HepG2 (cell line): ENCODE data around the gene PEX19. TPM values are rescaled to one million over a fixed set of nuclear protein-coding genes. Genes with fewer than 3 reads are reported as not detected.

ENCODE experiments used
- ATAC-seq: fragments of 200-7000 bp; cut with Tn5 transposase; 3 replicates; pipeline ENCODE4 v1.9.1; 2020; ENCODE audit warnings: mild to moderate bottlenecking, moderate library complexity
- BruUV-seq: library from RNA; stranded (reverse); fragments of 400-500 nt; replicated peaks from 2 replicates; lab custom pipeline; 2021; lab: Mats Ljungman, UMichigan
- CTCF ChIA-PET: fragments of 300-600 bp; formaldehyde crosslinking; extraction: SDS; loops from one replicate; lab custom pipeline; 2021; ENCODE audit warnings: low total read pairs, inconsistent platforms, low intra/inter-chr PET ratio; lab: Yijun Ruan, JAX
- POLR2A ChIA-PET: fragments of 350-600 bp; sonication (Branson Sonifier 250); formaldehyde crosslinking; loops from one replicate; lab custom pipeline; 2020; ENCODE audit warnings: antibody characterized with exemption, inconsistent platforms; lab: Yijun Ruan, JAX
- DNase-seq: peaks from one replicate; pipeline ENCODE4 v3.0.0-alpha.2; 2015; ENCODE audit warnings: low spot score
- FAIRE-seq: peaks from 3 replicates; lab custom pipeline; 2011; peaks lifted over from hg19 to GRCh38; lab: Jason Lieb, UNC
- H2AFZ ChIP-seq: one replicate; pipeline ENCODE4 v1.6.1; 2011; ENCODE audit warnings: low read length, inconsistent platforms
- H3K27ac ChIP-seq: fragments of 300-600 bp; 3 replicates; pipeline ENCODE4 v1.8.0; 2011; ENCODE audit warnings: mixed run types, mild to moderate bottlenecking, mixed read lengths, low read length, inconsistent platforms; ENCODE audit not compliant: insufficient read depth; ENCODE audit errors: extremely low read length
- H3K27me3 ChIP-seq, 2 experiments: fragments of 200-600 bp in 1 of 2; 2 replicates in 1 of 2; 3 replicates in 1 of 2; pipeline versions ENCODE4 v1.6.0 to v1.8.0; 2011; ENCODE audit warnings: low read length in 2 of 2, mild to moderate bottlenecking in 2 of 2, moderate library complexity in 2 of 2, inconsistent platforms in 1 of 2; ENCODE audit not compliant: insufficient read depth in 2 of 2, control insufficient read depth in 1 of 2
- H3K36me3 ChIP-seq, 2 experiments: fragments of 200-600 bp in 1 of 2; replicated peaks in 1 of 2; 2 replicates in 1 of 2; 3 replicates in 1 of 2; pipeline versions ENCODE4 v1.5.1 to v1.8.0; 2011; ENCODE audit warnings: low read length in 2 of 2, inconsistent platforms in 1 of 2; ENCODE audit not compliant: insufficient read depth in 2 of 2, control insufficient read depth in 1 of 2
- H3K4me1 ChIP-seq: 2 replicates; pipeline ENCODE4 v1.5.1; 2012; ENCODE audit warnings: low read length, inconsistent platforms; ENCODE audit not compliant: insufficient read depth
- H3K4me2 ChIP-seq: 2 replicates; pipeline ENCODE4 v1.6.0; 2011; ENCODE audit warnings: low read depth, low read length, inconsistent platforms
- H3K4me3 ChIP-seq, 3 experiments: fragments of 200-600 bp in 1 of 3; sonication (generic), shearing (Covaris generic) in 1 of 3; replicated peaks in 1 of 3; 2 replicates each; pipeline ENCODE4 v1.5.1; 2011 to 2016; ENCODE audit warnings: low read length in 3 of 3, inconsistent platforms in 2 of 3, low read depth in 2 of 3, mild to moderate bottlenecking in 2 of 3, control low read depth in 1 of 3, mixed read lengths in 1 of 3; ENCODE audit not compliant: insufficient read depth in 1 of 3
- H3K79me2 ChIP-seq: one replicate; pipeline ENCODE4 v1.6.1; 2011; ENCODE audit warnings: low read length, inconsistent platforms; ENCODE audit not compliant: insufficient read depth
- H3K9ac ChIP-seq: 2 replicates; pipeline ENCODE4 v1.6.0; 2011; ENCODE audit warnings: mild to moderate bottlenecking, low read depth, low read length, inconsistent platforms; ENCODE audit not compliant: insufficient read depth
- H3K9me3 ChIP-seq: 2 replicates; pipeline ENCODE4 v1.5.1; 2012; ENCODE audit warnings: mild to moderate bottlenecking, low read length
- H4K20me1 ChIP-seq: 2 replicates; pipeline ENCODE4 v1.6.0; 2011; ENCODE audit warnings: inconsistent platforms, mild to moderate bottlenecking, low read length, moderate library complexity; ENCODE audit not compliant: insufficient read depth
- GATAD2A ChIP-seq: IDR thresholded peaks from 2 replicates; pipeline ENCODE4 v1.6.1; 2016
- JUN ChIP-seq: sonication (generic); formaldehyde crosslinking; IDR thresholded peaks from 2 replicates; pipeline ENCODE4 v1.4.0; 2020; ENCODE audit warnings: mild to moderate bottlenecking, missing genetic modification reagents
- JUNB ChIP-seq: sonication (generic); formaldehyde crosslinking; IDR thresholded peaks from 2 replicates; pipeline ENCODE4 v1.8.0; 2022; ENCODE audit warnings: missing genetic modification reagents, mild to moderate bottlenecking, borderline replicate concordance
- PHF8 ChIP-seq: sonication (generic); formaldehyde crosslinking; IDR thresholded peaks from 2 replicates; pipeline ENCODE4 v1.5.0; 2020; ENCODE audit warnings: missing genetic modification reagents
- ZNF234 ChIP-seq: sonication (generic); formaldehyde crosslinking; conservative IDR thresholded peaks from 2 replicates; pipeline ENCODE4 v1.5.1; 2020; ENCODE audit warnings: mild to moderate bottlenecking, missing genetic modification reagents
- ZNF441 ChIP-seq: sonication (generic); formaldehyde crosslinking; IDR thresholded peaks from 2 replicates; pipeline ENCODE4 v1.7.0; 2021; ENCODE audit warnings: missing genetic modification reagents, borderline replicate concordance
- ZNF543 ChIP-seq: sonication (generic); formaldehyde crosslinking; IDR thresholded peaks from 2 replicates; pipeline ENCODE4 v1.4.0; 2020; ENCODE audit warnings: mild to moderate bottlenecking, missing genetic modification reagents
- WGBS: methylation state at CpG from one replicate; pipeline ENCODE4 v1.1.6; 2017; ENCODE audit warnings: low lambda C conversion rate; 5-methylcytosine and 5-hydroxymethylcytosine counted together
- in situ Hi-C: cut with HindIII; loops from 2 replicates; pipeline ENCODE4 v1.10.0; 2017; ENCODE audit warnings: low pct_unique_long_range_greater_than_20kb; ENCODE audit not compliant: extremely low pct_ligation_motif_present
- intact Hi-C: fragments of 100-400 bp; cut with micrococcal nuclease; formaldehyde crosslinking; loops from one replicate; pipeline ENCODE4 v1.10.0; 2022; ENCODE audit not compliant: unreplicated experiment
- polyA plus RNA-seq, 8 experiments: library from polyadenylated mRNA; depleted of rRNA in 3 of 8; stranded (reverse) in 7 of 8; unstranded in 1 of 8; fragments of >200 nt; fragmentation: Illumina TruSeq in 4 of 8; extraction: Trizol in 4 of 8; gene quantifications; 2 replicates each; pipeline versions ENCODE4 v1.2.1 to v1.2.3, GENCODE V29; 2011 to 2016; ENCODE audit warnings: low read depth in 4 of 8, missing spikeins in 1 of 8, mixed read lengths in 1 of 8; ENCODE audit not compliant: insufficient read depth in 1 of 8
- total RNA-seq, 5 experiments: library from RNA; depleted of rRNA; stranded (reverse); fragments of >200 nt; fragmentation: Illumina TruSeq; extraction: Trizol; gene quantifications; 2 replicates each; pipeline ENCODE4 v1.2.3, GENCODE V29; 2016; ENCODE audit warnings: low read depth in 1 of 5
- TF ChIP-seq, protein P1 (sequence below): sonication (generic); formaldehyde crosslinking; IDR thresholded peaks from 2 replicates; pipeline ENCODE4 v1.4.0; 2020; ENCODE audit warnings: mild to moderate bottlenecking, low read depth, missing genetic modification reagents
- TF ChIP-seq, protein P2 (sequence below): sonication (generic); formaldehyde crosslinking; IDR thresholded peaks from 2 replicates; pipeline ENCODE4 v1.8.1; 2023; ENCODE audit warnings: mild to moderate bottlenecking, inconsistent platforms, moderate library complexity, missing genetic modification reagents, borderline replicate concordance
- TF ChIP-seq, protein P3 (sequence below): sonication (generic); formaldehyde crosslinking; IDR thresholded peaks from 2 replicates; pipeline ENCODE4 v1.4.0; 2020; ENCODE audit warnings: missing genetic modification reagents
- TF ChIP-seq, protein P4 (sequence below): sonication (generic); formaldehyde crosslinking; IDR thresholded peaks from 2 replicates; pipeline ENCODE4 v1.5.0; 2020; ENCODE audit warnings: mild to moderate bottlenecking, missing genetic modification reagents

PEX19 gene
- total and polyA plus RNA-seq, 2 of the 13 experiments (the other 11 are each of a cell fraction or from before 2014, with no cell fraction given), result 47.0 to 51.8 TPM

DNA sequence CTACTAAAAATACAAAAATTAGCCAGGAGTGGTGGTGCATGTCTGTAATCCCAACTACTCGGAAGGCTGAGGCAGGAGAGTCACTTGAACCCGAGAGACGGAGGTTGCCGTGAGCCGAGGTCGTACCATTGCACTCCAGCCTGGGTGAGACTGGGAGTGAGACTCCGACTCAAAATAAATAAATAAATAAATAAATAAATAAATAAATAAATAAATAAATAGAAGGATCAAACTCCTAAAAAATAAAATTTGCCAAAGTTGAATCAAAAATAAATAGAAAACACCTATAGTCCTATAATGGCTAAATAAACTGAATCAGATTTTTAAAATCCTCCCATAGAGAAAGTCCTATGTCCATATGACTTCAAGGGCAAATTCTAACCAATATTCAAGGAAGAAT is 15.2 kb upstream of the PEX19 start (continued):
- TF ChIP-seq, protein P1, sequence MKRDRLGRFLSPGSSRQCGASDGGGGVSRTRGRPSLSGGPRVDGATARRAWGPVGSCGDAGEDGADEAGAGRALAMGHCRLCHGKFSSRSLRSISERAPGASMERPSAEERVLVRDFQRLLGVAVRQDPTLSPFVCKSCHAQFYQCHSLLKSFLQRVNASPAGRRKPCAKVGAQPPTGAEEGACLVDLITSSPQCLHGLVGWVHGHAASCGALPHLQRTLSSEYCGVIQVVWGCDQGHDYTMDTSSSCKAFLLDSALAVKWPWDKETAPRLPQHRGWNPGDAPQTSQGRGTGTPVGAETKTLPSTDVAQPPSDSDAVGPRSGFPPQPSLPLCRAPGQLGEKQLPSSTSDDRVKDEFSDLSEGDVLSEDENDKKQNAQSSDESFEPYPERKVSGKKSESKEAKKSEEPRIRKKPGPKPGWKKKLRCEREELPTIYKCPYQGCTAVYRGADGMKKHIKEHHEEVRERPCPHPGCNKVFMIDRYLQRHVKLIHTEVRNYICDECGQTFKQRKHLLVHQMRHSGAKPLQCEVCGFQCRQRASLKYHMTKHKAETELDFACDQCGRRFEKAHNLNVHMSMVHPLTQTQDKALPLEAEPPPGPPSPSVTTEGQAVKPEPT (CRISPR knock-in tag), result no peak
- TF ChIP-seq ZNF234, result no peak
- no peak for TF ChIP-seq JUNB (CRISPR knock-in tag)
- TF ChIP-seq, protein P2, sequence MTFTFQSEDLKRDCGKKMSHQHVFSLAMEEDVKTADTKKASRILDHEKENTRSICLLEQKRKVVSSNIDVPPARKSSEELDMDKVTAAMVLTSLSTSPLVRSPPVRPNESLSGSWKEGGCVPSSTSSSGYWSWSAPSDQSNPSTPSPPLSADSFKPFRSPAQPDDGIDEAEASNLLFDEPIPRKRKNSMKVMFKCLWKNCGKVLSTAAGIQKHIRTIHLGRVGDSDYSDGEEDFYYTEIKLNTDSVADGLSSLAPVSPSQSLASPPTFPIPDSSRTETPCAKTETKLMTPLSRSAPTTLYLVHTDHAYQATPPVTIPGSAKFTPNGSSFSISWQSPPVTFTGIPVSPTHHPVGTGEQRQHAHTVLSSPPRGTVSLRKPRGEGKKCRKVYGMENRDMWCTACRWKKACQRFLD (CRISPR knock-in tag), result no peak
- no peak for TF ChIP-seq GATAD2A (CRISPR knock-in tag)
- TF ChIP-seq, protein P3, sequence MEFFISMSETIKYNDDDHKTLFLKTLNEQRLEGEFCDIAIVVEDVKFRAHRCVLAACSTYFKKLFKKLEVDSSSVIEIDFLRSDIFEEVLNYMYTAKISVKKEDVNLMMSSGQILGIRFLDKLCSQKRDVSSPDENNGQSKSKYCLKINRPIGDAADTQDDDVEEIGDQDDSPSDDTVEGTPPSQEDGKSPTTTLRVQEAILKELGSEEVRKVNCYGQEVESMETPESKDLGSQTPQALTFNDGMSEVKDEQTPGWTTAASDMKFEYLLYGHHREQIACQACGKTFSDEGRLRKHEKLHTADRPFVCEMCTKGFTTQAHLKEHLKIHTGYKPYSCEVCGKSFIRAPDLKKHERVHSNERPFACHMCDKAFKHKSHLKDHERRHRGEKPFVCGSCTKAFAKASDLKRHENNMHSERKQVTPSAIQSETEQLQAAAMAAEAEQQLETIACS, result no peak
- no peak for TF ChIP-seq ZNF441 (CRISPR knock-in tag)
- no peak for TF ChIP-seq JUN
- TF ChIP-seq, all 625 proteins: peak for 0

DNA sequence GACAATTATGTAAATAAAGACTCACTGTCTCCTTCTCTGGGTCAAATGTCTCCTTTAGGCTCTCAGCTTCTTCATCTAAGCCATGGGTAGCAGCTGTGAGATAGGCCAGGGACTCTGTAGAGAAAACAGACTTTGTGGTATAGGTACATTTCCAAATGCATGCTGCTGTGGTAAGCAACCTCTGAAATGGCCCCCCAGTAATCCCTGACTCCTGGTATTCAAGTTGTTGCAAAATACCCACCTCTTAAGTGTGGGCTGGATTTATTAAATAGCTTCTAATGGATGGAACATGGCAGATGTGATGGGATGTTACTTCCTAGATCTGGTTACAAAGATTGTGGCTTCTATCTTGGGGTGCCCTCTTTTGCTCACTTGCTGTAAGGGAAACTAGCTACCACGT is 11.1 kb upstream of the PEX19 start:
- no peak overlapping the region for H3K27ac ChIP-seq
- DNase-seq (no peak), FAIRE-seq (no peak), ATAC-seq (no peak)
- H4K20me1 ChIP-seq, result peaks cover 12% of the 10 kb centered on the region
- H3K27me3 ChIP-seq, result no peaks in the 10 kb centered on the region
- in situ Hi-C loops (no loop called here), intact Hi-C loops (no loop called here)
- peaks cover 57 to 94% of the 10 kb centered on the region in 2 experiments for H3K36me3 ChIP-seq
- BruUV-seq, result no TSS peak
- H3K4me3 ChIP-seq, result no peak overlapping the region
- H3K9ac ChIP-seq, result no peak overlapping the region
- POLR2A ChIA-PET, result interaction anchor here (0.9 kb wide), 1 partner anchor 11 kb away, joined by 3 read pairs; the partner anchor contains the start of gene PEX19
- H3K4me2 ChIP-seq, result no peak overlapping the region
- H3K9me3 ChIP-seq, result no peaks in the 10 kb centered on the region
- CTCF ChIA-PET, result no interaction called here
- no peaks in the 10 kb centered on the region for H3K79me2 ChIP-seq
- 100% methylated on average over 1 of the region's 1 CpG for WGBS
- H3K4me1 ChIP-seq, result peaks cover 8% of the 10 kb centered on the region
- H2AFZ ChIP-seq, result no peak overlapping the region
- TF ChIP-seq, protein P4, sequence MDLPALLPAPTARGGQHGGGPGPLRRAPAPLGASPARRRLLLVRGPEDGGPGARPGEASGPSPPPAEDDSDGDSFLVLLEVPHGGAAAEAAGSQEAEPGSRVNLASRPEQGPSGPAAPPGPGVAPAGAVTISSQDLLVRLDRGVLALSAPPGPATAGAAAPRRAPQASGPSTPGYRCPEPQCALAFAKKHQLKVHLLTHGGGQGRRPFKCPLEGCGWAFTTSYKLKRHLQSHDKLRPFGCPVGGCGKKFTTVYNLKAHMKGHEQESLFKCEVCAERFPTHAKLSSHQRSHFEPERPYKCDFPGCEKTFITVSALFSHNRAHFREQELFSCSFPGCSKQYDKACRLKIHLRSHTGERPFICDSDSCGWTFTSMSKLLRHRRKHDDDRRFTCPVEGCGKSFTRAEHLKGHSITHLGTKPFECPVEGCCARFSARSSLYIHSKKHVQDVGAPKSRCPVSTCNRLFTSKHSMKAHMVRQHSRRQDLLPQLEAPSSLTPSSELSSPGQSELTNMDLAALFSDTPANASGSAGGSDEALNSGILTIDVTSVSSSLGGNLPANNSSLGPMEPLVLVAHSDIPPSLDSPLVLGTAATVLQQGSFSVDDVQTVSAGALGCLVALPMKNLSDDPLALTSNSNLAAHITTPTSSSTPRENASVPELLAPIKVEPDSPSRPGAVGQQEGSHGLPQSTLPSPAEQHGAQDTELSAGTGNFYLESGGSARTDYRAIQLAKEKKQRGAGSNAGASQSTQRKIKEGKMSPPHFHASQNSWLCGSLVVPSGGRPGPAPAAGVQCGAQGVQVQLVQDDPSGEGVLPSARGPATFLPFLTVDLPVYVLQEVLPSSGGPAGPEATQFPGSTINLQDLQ, result no peak
- TF ChIP-seq PHF8 (CRISPR knock-in tag) (no peak), ZNF543 (CRISPR knock-in tag) (no peak)
